Bronchial epithelial cell (primary cell): ENCODE data around the gene SAP30BP. TPM values are rescaled to one million over a fixed set of nuclear protein-coding genes. Genes with fewer than 3 reads are reported as not detected.

Experiments
- DNase-seq: peaks from one replicate; pipeline ENCODE4 v3.0.0-alpha.2; 2010; ENCODE audit warnings: low read depth
- FAIRE-seq: peaks from 2 replicates; lab custom pipeline; 2011; peaks lifted over from hg19 to GRCh38; lab: Jason Lieb, UNC
- H3K27me3 ChIP-seq: 2 replicates; pipeline ENCODE4 v1.5.1; 2011; ENCODE audit warnings: low read length; ENCODE audit not compliant: control insufficient read depth, insufficient read depth
- H3K36me3 ChIP-seq: 2 replicates; pipeline ENCODE4 v1.5.1; 2011; ENCODE audit warnings: low read length; ENCODE audit not compliant: control insufficient read depth, insufficient read depth
- H3K4me3 ChIP-seq: 2 replicates; pipeline ENCODE4 v1.5.1; 2011; ENCODE audit warnings: mild to moderate bottlenecking, low read depth, low read length, control low read depth
- total RNA-seq: library from RNA; depleted of rRNA; stranded (reverse); fragments of >200 nt; gene quantifications from 2 replicates; pipeline ENCODE4 v1.2.1, GENCODE V29; 2014
- TF ChIP-seq, protein P1 (sequence below): IDR thresholded peaks from 2 replicates; pipeline ENCODE4 v1.5.1; 2011; ENCODE audit warnings: mild to moderate bottlenecking, moderate library complexity, low read length, control low read depth, inconsistent platforms; ENCODE audit not compliant: insufficient read depth, severe bottlenecking

SAP30BP gene
- 58.4 and 65.0 TPM in 2 replicates for total RNA-seq

GRCh38 chr17:75666959-75667790 lies at the start of gene SAP30BP, which contains the start of gene RECQL5:
Gene SAP30BP, plus strand, starts transcription at chr17:75667338. Its CDS starts 35 bp downstream, at chr17:75667373.
Gene RECQL5, minus strand, starts transcription at chr17:75667154. Its CDS starts 597 bp downstream, at chr17:75666557.
- TF ChIP-seq, protein P1, sequence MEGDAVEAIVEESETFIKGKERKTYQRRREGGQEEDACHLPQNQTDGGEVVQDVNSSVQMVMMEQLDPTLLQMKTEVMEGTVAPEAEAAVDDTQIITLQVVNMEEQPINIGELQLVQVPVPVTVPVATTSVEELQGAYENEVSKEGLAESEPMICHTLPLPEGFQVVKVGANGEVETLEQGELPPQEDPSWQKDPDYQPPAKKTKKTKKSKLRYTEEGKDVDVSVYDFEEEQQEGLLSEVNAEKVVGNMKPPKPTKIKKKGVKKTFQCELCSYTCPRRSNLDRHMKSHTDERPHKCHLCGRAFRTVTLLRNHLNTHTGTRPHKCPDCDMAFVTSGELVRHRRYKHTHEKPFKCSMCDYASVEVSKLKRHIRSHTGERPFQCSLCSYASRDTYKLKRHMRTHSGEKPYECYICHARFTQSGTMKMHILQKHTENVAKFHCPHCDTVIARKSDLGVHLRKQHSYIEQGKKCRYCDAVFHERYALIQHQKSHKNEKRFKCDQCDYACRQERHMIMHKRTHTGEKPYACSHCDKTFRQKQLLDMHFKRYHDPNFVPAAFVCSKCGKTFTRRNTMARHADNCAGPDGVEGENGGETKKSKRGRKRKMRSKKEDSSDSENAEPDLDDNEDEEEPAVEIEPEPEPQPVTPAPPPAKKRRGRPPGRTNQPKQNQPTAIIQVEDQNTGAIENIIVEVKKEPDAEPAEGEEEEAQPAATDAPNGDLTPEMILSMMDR: no peak
- Histone ChIP-seq H3K4me3 (peak within 1 kb of the TSS; percentile 92), H3K27me3 (no peaks in the 10 kb centered on the region), H3K36me3 (peaks cover 18% of the 10 kb centered on the region)
- FAIRE-seq: peak; percentile 66
- peak; percentile 91 for DNase-seq

DNA sequence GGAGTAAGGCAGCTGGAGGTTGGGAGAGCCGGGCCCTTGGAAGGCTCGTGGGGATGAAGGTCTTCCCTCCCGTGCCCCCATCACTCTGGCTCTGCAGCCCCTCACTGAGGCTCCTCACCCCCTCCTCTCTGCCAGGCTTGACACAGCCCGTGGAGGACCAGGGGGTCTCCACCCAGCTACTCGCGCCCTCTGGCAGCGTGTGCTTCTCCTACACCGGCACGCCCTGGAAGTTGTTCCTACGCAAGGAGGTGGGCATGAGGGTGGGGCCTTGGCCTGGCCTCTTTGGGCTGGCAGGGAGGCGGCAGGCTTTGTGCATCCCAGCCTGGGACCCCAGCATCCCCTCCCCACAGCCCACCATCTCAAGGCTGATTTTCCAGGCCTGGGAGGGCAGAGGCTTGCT lies 49.5 kb upstream of the SAP30BP start:
- DNase-seq (no peak), FAIRE-seq (no peak)
- TF ChIP-seq, protein P1: no peak
- Histone ChIP-seq H3K27me3 (no peaks in the 10 kb centered on the region), H3K36me3 (no peaks in the 10 kb centered on the region), H3K4me3 (no peak overlapping the region)

- Histone ChIP-seq H3K36me3 (no peaks in the 10 kb centered on the region), H3K27me3 (no peaks in the 10 kb centered on the region), H3K4me3 (no peak overlapping the region)
- peak; percentile 10 for DNase-seq
- TF ChIP-seq, protein P1: peak; percentile 58
- no peak for FAIRE-seq
Measured at GRCh38 chr17:75619506-75620431, 47.4 kb upstream of the SAP30BP start.

- FAIRE-seq (no peak), DNase-seq (no peak)
- Histone ChIP-seq H3K36me3 (no peaks in the 10 kb centered on the region), H3K27me3 (no peaks in the 10 kb centered on the region), H3K4me3 (no peak overlapping the region)
- TF ChIP-seq, protein P1: no peak
Measured at GRCh38 chr17:75621489-75621888, 45.6 kb upstream of the SAP30BP start.

DNA sequence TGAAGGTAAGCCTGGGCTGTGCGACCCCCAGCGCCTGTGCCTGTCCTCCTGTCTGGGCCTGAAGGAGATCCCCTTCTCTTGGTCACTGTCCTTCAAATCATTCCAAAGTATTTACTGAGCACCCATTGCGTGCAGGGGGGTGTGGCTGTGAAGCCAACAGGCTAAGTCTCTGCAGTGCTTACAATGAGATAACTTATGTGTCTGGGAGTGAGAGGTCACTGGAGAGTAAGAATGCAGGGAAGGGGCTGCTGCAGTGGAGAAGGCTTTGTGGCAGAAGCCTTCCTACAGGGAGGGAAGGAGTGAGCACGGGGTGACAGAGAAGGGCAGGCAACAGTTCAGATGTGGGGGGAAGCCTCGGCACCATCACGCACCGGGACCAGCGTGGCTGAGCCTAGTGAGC lies 45.1 kb upstream of the SAP30BP start:
- TF ChIP-seq, protein P1: no peak
- no peaks in the 10 kb centered on the region for H3K36me3 ChIP-seq
- DNase-seq: no peak
- no peaks in the 10 kb centered on the region for H3K27me3 ChIP-seq
- FAIRE-seq: peak; percentile 18
- no peak overlapping the region for H3K4me3 ChIP-seq
